PC-3 (cell line): Measurements from ENCODE around the gene GRIN3B. TPM values are rescaled to one million over a fixed set of nuclear protein-coding genes. Genes with fewer than 3 reads are reported as not detected.

Experiments
- ATAC-seq: fragments of 200-7000 bp; cut with Tn5 transposase; 2 replicates; pipeline ENCODE4 v1.9.1; 2020; ENCODE audit warnings: mild to moderate bottlenecking, moderate library complexity
- BruUV-seq: library from RNA; stranded (reverse); fragments of 400-500 nt; replicated peaks from 2 replicates; lab custom pipeline; 2021; lab: Mats Ljungman, UMichigan
- CTCF ChIA-PET: fragments of 300-600 bp; sonication (Branson Sonifier 250); formaldehyde crosslinking; loops from one replicate; lab custom pipeline; 2022; ENCODE audit warnings: antibody characterized with exemption; lab: Charles Lee
- POLR2A ChIA-PET: fragments of 300-600 bp; sonication (Branson Sonifier 250); formaldehyde crosslinking; loops from one replicate; lab custom pipeline; 2022; ENCODE audit warnings: antibody characterized with exemption; ENCODE audit not compliant: unreplicated experiment; lab: Charles Lee
- DNase-seq: peaks from one replicate; pipeline ENCODE4 v3.0.0-alpha.2; 2015
- H2AFZ ChIP-seq: fragments of 300-600 bp; sonication (generic); 2 replicates; pipeline ENCODE4 v1.6.0; 2016; ENCODE audit warnings: antibody characterized with exemption, low read length
- H3F3A ChIP-seq: fragments of 300-600 bp; sonication (generic); one replicate; pipeline ENCODE4 v1.6.0; 2017; ENCODE audit warnings: antibody characterized with exemption, low read length, control low read depth, mild to moderate bottlenecking; ENCODE audit not compliant: unreplicated experiment
- H3K27ac ChIP-seq: fragments of 300-600 bp; sonication (generic); 2 replicates; pipeline ENCODE4 v1.5.1; 2016; ENCODE audit warnings: mild to moderate bottlenecking, low read length
- H3K27me3 ChIP-seq: fragments of 300-600 bp; sonication (generic); 2 replicates; pipeline ENCODE4 v1.6.1; 2016; ENCODE audit warnings: low read length, mixed read lengths
- H3K36me3 ChIP-seq: fragments of 300-600 bp; sonication (generic); 2 replicates; pipeline ENCODE4 v1.6.1; 2016; ENCODE audit warnings: low read depth, mixed run types, low read length, mixed read lengths
- H3K4me1 ChIP-seq: fragments of 300-600 bp; sonication (generic); 2 replicates; pipeline ENCODE4 v1.5.1; 2016; ENCODE audit warnings: low read length; ENCODE audit not compliant: insufficient read depth
- H3K4me2 ChIP-seq: fragments of 300-600 bp; sonication (generic); 2 replicates; pipeline ENCODE4 v1.6.0; 2016; ENCODE audit warnings: low read length
- H3K4me3 ChIP-seq: fragments of 300-600 bp; sonication (generic); 2 replicates; pipeline ENCODE4 v1.5.1; 2016; ENCODE audit warnings: mild to moderate bottlenecking, low read length, mixed read lengths
- H3K79me2 ChIP-seq: fragments of 300-600 bp; sonication (generic); 2 replicates; pipeline ENCODE4 v1.6.1; 2017; ENCODE audit warnings: low read length, mixed read lengths
- H3K9ac ChIP-seq: fragments of 300-600 bp; sonication (generic); 2 replicates; pipeline ENCODE4 v1.6.0; 2016; ENCODE audit warnings: mild to moderate bottlenecking, low read length
- H3K9me2 ChIP-seq: fragments of 300-600 bp; sonication (generic); replicated peaks from 2 replicates; pipeline ENCODE4 v1.6.1; 2016; ENCODE audit warnings: mixed run types, low read length, mixed read lengths
- H3K9me3 ChIP-seq: fragments of 300-600 bp; sonication (generic); 2 replicates; pipeline ENCODE4 v1.6.1; 2016; ENCODE audit warnings: low read length, mixed read lengths
- H4K20me1 ChIP-seq: fragments of 300-600 bp; sonication (generic); 2 replicates; pipeline ENCODE4 v1.6.1; 2016; ENCODE audit warnings: low read length, mixed read lengths
- EZH2 ChIP-seq: fragments of 300-600 bp; sonication (generic); IDR thresholded peaks from one replicate; pipeline ENCODE4 v1.6.1; 2017; ENCODE audit warnings: antibody characterized with exemption, mild to moderate bottlenecking, low read length; ENCODE audit not compliant: unreplicated experiment
- EZH2phosphoT487 ChIP-seq: fragments of 300-600 bp; sonication (generic); IDR thresholded peaks from 2 replicates; pipeline ENCODE4 v1.6.1; 2018; ENCODE audit warnings: mild to moderate bottlenecking, antibody characterized with exemption, low read length, borderline replicate concordance
- intact Hi-C: fragments of 100-400 bp; cut with micrococcal nuclease; formaldehyde crosslinking; loops from 2 replicates; pipeline ENCODE4 v1.9.0; 2023
- total RNA-seq: library from RNA; depleted of rRNA; stranded (reverse); fragments of >200 nt; gene quantifications from 2 replicates; pipeline ENCODE4 v1.2.3, GENCODE V29; 2014
- TF ChIP-seq, protein P1 (sequence below): fragments of 300-600 bp; sonication (generic); conservative IDR thresholded peaks from 2 replicates; pipeline ENCODE4 v1.5.1; 2017; ENCODE audit warnings: antibody characterized with exemption, low read depth, mild to moderate bottlenecking, low read length

The GRIN3B gene
- total RNA-seq, 1 experiment from 2014 or later = 0.69 TPM

DNA sequence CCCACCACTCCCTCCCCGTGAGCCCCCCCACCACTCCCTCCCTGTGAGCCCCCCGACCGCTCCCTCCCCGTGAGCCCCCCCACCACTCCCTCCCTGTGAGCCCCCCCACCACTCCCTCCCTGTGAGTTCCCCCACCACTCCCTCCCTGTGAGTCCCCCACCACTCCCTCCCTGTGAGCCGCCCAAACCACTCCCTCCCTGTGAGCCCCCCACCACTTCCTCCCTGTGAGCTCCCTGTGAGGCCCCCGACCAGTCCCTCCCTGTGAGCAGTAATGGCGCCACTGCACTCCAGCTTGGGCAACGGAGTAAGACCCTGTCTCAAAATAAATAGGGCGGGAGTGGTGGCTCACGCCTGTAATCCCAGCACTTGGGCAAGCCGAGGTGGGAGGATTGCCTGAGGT, 49.6 kb downstream of the GRIN3B start:
- no peak for DNase-seq
- H3F3A ChIP-seq = no peaks in the 10 kb centered on the region
- no peaks in the 10 kb centered on the region for H3K9me3 ChIP-seq
- H4K20me1 ChIP-seq = no peaks in the 10 kb centered on the region
- no peak overlapping the region for H3K9ac ChIP-seq
- H3K4me3 ChIP-seq = no peak overlapping the region
- H3K4me2 ChIP-seq = no peak overlapping the region
- H3K9me2 ChIP-seq = no peaks in the 10 kb centered on the region
- no peaks in the 10 kb centered on the region for H3K27me3 ChIP-seq
- no peak overlapping the region for H2AFZ ChIP-seq
- no peak for ATAC-seq
- ChIA-PET CTCF (no interaction called here), POLR2A (no interaction called here)
- BruUV-seq = no TSS peak
- H3K79me2 ChIP-seq = no peaks in the 10 kb centered on the region
- intact Hi-C loops = no loop called here
- H3K4me1 ChIP-seq = no peaks in the 10 kb centered on the region
- H3K27ac ChIP-seq = no peak overlapping the region
- TF ChIP-seq EZH2 = no peak
- TF ChIP-seq, protein P1, sequence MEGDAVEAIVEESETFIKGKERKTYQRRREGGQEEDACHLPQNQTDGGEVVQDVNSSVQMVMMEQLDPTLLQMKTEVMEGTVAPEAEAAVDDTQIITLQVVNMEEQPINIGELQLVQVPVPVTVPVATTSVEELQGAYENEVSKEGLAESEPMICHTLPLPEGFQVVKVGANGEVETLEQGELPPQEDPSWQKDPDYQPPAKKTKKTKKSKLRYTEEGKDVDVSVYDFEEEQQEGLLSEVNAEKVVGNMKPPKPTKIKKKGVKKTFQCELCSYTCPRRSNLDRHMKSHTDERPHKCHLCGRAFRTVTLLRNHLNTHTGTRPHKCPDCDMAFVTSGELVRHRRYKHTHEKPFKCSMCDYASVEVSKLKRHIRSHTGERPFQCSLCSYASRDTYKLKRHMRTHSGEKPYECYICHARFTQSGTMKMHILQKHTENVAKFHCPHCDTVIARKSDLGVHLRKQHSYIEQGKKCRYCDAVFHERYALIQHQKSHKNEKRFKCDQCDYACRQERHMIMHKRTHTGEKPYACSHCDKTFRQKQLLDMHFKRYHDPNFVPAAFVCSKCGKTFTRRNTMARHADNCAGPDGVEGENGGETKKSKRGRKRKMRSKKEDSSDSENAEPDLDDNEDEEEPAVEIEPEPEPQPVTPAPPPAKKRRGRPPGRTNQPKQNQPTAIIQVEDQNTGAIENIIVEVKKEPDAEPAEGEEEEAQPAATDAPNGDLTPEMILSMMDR = no peak
- H3K36me3 ChIP-seq = no peaks in the 10 kb centered on the region

DNA sequence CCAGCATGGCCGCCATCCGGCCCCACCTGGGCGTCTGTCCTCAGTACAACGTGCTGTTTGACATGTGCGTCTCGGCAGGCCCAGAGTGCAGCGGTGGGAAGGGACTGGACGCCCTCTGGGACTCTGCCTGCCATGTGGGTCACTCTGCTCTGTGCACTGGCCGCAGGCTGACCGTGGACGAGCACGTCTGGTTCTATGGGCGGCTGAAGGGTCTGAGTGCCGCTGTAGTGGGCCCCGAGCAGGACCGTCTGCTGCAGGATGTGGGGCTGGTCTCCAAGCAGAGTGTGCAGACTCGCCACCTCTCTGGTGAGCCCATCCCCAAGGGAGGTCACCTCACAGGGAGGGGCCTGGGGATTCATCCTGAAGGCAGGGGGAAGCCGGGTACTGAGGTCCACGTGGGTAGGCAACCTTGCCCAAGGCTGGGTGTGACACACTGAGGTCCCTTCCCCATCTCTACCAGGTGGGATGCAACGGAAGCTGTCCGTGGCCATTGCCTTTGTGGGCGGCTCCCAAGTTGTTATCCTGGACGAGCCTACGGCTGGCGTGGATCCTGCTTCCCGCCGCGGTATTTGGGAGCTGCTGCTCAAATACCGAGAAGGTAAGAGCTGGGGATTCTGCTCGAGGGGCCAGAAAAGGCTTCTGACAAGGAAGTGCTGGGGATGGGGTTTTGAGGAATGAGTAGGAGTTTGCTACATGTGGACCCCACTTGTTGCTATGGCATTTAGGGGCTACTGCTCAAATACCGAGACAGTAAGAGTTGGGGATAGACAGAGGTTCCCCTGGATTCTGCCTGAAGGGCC, 51.0 kb downstream of the GRIN3B start:
- Histone ChIP-seq H4K20me1 (no peaks in the 10 kb centered on the region), H3K4me2 (no peak overlapping the region), H3K4me1 (no peaks in the 10 kb centered on the region), H3K9ac (no peak overlapping the region), H3K4me3 (no peak overlapping the region), H2AFZ (no peak overlapping the region), H3F3A (no peaks in the 10 kb centered on the region), H3K79me2 (no peaks in the 10 kb centered on the region), H3K27me3 (no peaks in the 10 kb centered on the region), H3K9me2 (no peaks in the 10 kb centered on the region), H3K27ac (no peak overlapping the region), H3K9me3 (no peaks in the 10 kb centered on the region), H3K36me3 (no peaks in the 10 kb centered on the region; the same call in 1 of the 2 replicates)
- TF ChIP-seq, protein P1 = no peak
- TF ChIP-seq EZH2phosphoT487 (no peak), EZH2 (no peak)
- POLR2A ChIA-PET = no interaction called here
- intact Hi-C loops = no loop called here
- CTCF ChIA-PET = no interaction called here
- ATAC-seq = no peak
- no peak for DNase-seq
- BruUV-seq = no TSS peak

DNA sequence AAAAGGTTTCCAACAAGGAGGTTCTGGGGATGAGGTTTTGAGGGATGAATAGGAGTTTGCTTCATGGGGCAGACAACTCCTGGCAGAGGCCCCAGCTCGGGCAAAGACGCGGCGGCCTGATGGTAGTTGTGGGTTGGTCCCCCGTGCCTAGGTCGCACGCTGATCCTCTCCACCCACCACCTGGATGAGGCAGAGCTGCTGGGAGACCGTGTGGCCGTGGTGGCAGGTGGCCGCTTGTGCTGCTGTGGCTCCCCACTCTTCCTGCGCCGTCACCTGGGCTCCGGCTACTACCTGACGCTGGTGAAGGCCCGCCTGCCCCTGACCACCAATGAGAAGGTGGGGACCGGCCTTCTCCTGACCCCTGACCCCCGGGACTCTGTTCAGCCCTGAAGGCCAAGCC, 51.6 kb downstream of the GRIN3B start:
- no TSS peak for BruUV-seq

More for the DNA sequence above, 51.6 kb downstream of the GRIN3B start:
- H3K79me2 ChIP-seq = no peaks in the 10 kb centered on the region
- H4K20me1 ChIP-seq = no peaks in the 10 kb centered on the region
- H2AFZ ChIP-seq = no peak overlapping the region
- no peak overlapping the region for H3K4me2 ChIP-seq
- DNase-seq (no peak), ATAC-seq (no peak)
- TF ChIP-seq EZH2 (no peak), EZH2phosphoT487 (no peak)
- TF ChIP-seq, protein P1 = no peak
- no peak overlapping the region for H3K9ac ChIP-seq
- H3K4me1 ChIP-seq = no peaks in the 10 kb centered on the region
- CTCF ChIA-PET = no interaction called here
- no peak overlapping the region for H3K4me3 ChIP-seq
- H3K27me3 ChIP-seq = no peaks in the 10 kb centered on the region
- peaks cover 6% of the 10 kb centered on the region for H3K36me3 ChIP-seq
- no peaks in the 10 kb centered on the region for H3K9me2 ChIP-seq
- POLR2A ChIA-PET = no interaction called here
- intact Hi-C loops = no loop called here
- no peaks in the 10 kb centered on the region for H3F3A ChIP-seq
- H3K27ac ChIP-seq = no peak overlapping the region
- H3K9me3 ChIP-seq = peaks cover 3% of the 10 kb centered on the region
